GM23248 (cell line): ENCODE measurements around the gene RALBP1. TPM values are rescaled to one million over a fixed set of nuclear protein-coding genes. Genes with fewer than 3 reads are reported as not detected.

Experiments used
- DNase-seq: peaks from one replicate; pipeline ENCODE4 v3.0.0-alpha.2; 2015
- H2AFZ ChIP-seq: fragments of 200-600 bp; sonication (generic); 2 replicates; pipeline ENCODE4 v1.6.1; 2016; ENCODE audit warnings: antibody characterized with exemption
- H3F3A ChIP-seq: fragments of 200-600 bp; sonication (generic); 2 replicates; pipeline ENCODE4 v1.6.1; 2016; ENCODE audit warnings: mild to moderate bottlenecking, antibody characterized with exemption, mixed run types; ENCODE audit not compliant: insufficient read depth
- H3K27ac ChIP-seq: fragments of 200-600 bp; sonication (generic); 2 replicates; pipeline ENCODE4 v1.5.1; 2016; ENCODE audit warnings: mild to moderate bottlenecking
- H3K27me3 ChIP-seq: fragments of 200-600 bp; sonication (generic); replicated peaks from 2 replicates; pipeline ENCODE4 v1.6.1; 2016; ENCODE audit warnings: mild to moderate bottlenecking; ENCODE audit not compliant: insufficient read depth
- H3K36me3 ChIP-seq: fragments of 200-600 bp; sonication (generic); 2 replicates; pipeline ENCODE4 v1.6.1; 2016; ENCODE audit warnings: low read depth, mild to moderate bottlenecking
- H3K4me1 ChIP-seq: fragments of 200-600 bp; sonication (generic); 2 replicates; pipeline ENCODE4 v1.6.1; 2016; ENCODE audit warnings: mild to moderate bottlenecking; ENCODE audit not compliant: insufficient read depth
- H3K4me2 ChIP-seq: fragments of 200-600 bp; sonication (generic); one replicate; pipeline ENCODE4 v1.6.1; 2016; ENCODE audit warnings: mild to moderate bottlenecking; ENCODE audit not compliant: unreplicated experiment
- H3K4me3 ChIP-seq: fragments of 200-600 bp; sonication (generic); 2 replicates; pipeline ENCODE4 v1.5.1; 2016; ENCODE audit warnings: mild to moderate bottlenecking
- H3K79me2 ChIP-seq: fragments of 200-600 bp; sonication (generic); 2 replicates; pipeline ENCODE4 v1.6.1; 2016; ENCODE audit warnings: mild to moderate bottlenecking; ENCODE audit not compliant: insufficient read depth
- H3K9ac ChIP-seq: fragments of 200-600 bp; sonication (generic); 2 replicates; pipeline ENCODE4 v1.6.1; 2016; ENCODE audit warnings: mild to moderate bottlenecking
- H3K9me2 ChIP-seq: fragments of 200-600 bp; sonication (generic); 2 replicates; pipeline ENCODE4 v1.6.1; 2016; ENCODE audit warnings: mixed run types, mild to moderate bottlenecking, moderate library complexity; ENCODE audit not compliant: insufficient read depth
- H3K9me3 ChIP-seq: fragments of 200-600 bp; sonication (generic); one replicate; pipeline ENCODE4 v1.6.1; 2017; ENCODE audit warnings: low read depth
- H4K20me1 ChIP-seq: fragments of 200-600 bp; sonication (generic); 2 replicates; pipeline ENCODE4 v1.6.0; 2016; ENCODE audit not compliant: insufficient read depth
- EZH2 ChIP-seq: fragments of 200-600 bp; sonication (generic); IDR thresholded peaks from 2 replicates; pipeline ENCODE4 v1.6.1; 2018; ENCODE audit warnings: antibody characterized with exemption, mild to moderate bottlenecking; ENCODE audit not compliant: insufficient read depth, poor library complexity, severe bottlenecking
- EZH2phosphoT487 ChIP-seq: fragments of 200-600 bp; sonication (generic); IDR thresholded peaks from 2 replicates; pipeline ENCODE4 v1.6.1; 2018; ENCODE audit warnings: antibody characterized with exemption, moderate library complexity, mild to moderate bottlenecking, low read depth; ENCODE audit not compliant: insufficient read depth
- WGBS, 2 experiments: methylation state at CpG; one replicate each; pipeline ENCODE4 v1.1.6; 2015 to 2017; ENCODE audit warnings: low lambda C conversion rate in 2 of 2, low coverage in 1 of 2; ENCODE audit errors: missing lambda C conversion rate in 2 of 2; 5-methylcytosine and 5-hydroxymethylcytosine counted together
- in situ Hi-C: fragments of 300-500 bp; cut with MboI; formaldehyde crosslinking; loops from 2 replicates; pipeline ENCODE4 v1.15.0; 2020
- polyA plus RNA-seq: library from polyadenylated mRNA; unstranded; fragments of >200 nt; fragmentation: Nextera tagmentation; extraction: Ambion mirVana; gene quantifications from 2 replicates; pipeline ENCODE4 v1.2.1, GENCODE V29; 2016
- total RNA-seq: library from RNA; depleted of rRNA; stranded (reverse); fragments of >200 nt; shearing (Covaris generic); gene quantifications from 2 replicates; pipeline ENCODE4 v1.2.3, GENCODE V29; 2014

The RALBP1 gene
- total and polyA plus RNA-seq, 2 experiments from 2014 or later: 44.7 to 83.9 TPM

DNA sequence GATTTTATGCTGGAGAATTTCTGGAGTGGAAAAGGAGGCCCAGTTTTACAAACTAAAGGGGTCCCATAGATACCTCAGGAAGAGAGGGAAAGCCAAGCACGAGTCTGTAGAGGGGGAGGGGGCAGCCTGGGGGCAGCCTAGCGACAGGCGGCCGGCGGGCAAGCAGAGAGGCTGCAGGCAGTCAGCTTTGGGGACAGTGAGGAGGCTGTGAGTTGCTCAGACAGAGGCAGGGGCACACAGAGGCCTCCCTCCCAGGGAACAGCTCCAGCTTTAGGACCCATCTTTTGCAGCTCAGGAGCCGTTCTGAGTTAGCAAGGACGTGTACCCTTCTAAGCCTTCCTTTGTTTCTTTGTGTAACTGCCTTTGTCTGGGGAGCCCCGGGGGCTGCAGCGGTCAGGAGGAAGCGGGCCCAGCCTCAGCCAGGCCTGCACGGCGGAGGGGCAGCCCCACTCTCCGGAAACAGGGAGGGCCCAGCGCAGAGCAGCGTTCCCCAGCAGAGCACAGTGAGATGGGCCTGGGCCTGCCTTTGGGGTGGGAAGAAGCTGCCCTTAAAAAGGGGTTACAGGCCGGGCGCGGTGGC lies 41.1 kb upstream of the RALBP1 start:
- H3K9me2 ChIP-seq: no peaks in the 10 kb centered on the region
- no peaks in the 10 kb centered on the region for H3K27me3 ChIP-seq
- no peaks in the 10 kb centered on the region for H3K36me3 ChIP-seq
- H4K20me1 ChIP-seq: no peaks in the 10 kb centered on the region
- TF ChIP-seq EZH2 (no peak), EZH2phosphoT487 (no peak)
- H3K9ac ChIP-seq: no peak overlapping the region
- H3K4me2 ChIP-seq: no peak overlapping the region
- H3F3A ChIP-seq: peaks cover 16% of the 10 kb centered on the region; the same call in 1 of the 2 replicates
- H3K79me2 ChIP-seq: no peaks in the 10 kb centered on the region
- H3K27ac ChIP-seq: no peak overlapping the region
- H3K4me1 ChIP-seq: peaks cover 15% of the 10 kb centered on the region
- no peak overlapping the region for H2AFZ ChIP-seq
- whole genome bisulfite sequencing, 2 experiments: 89 to 91% methylated on average over 13 to 18 of the region's 18 CpGs
- no peaks in the 10 kb centered on the region for H3K9me3 ChIP-seq
- in situ Hi-C loops: no loop called here
- no peak for DNase-seq
- H3K4me3 ChIP-seq: no peak overlapping the region

DNA sequence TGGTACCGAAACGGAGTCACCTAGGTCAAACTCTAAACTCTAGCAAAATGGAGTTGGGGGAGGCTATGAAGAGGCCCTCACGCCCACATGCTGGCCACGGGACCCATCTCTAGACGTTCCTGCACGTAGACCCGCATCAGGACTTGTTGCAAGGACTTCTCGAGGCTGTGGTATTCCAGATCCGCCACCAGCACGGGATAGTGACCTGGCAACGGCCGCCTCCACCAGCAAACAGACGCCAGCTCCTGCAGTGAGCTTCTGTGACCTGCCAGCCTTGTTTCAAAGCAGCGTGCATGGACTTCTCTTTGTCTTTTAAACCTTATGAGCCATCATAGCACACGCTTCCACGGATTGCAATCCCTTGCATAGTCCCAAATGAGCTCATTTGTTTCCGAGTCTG lies 40.3 kb upstream of the RALBP1 start:
- no peak overlapping the region for H3K4me2 ChIP-seq
- no peak overlapping the region for H3K9ac ChIP-seq
- H3K79me2 ChIP-seq: no peaks in the 10 kb centered on the region
- H3F3A ChIP-seq: peaks cover 10% of the 10 kb centered on the region; the same call in 1 of the 2 replicates
- no peak overlapping the region for H3K27ac ChIP-seq
- in situ Hi-C loops: no loop called here
- TF ChIP-seq EZH2: no peak
- WGBS, 2 experiments: 88 to 91% methylated on average over 17 of the region's 17 CpGs
- no peaks in the 10 kb centered on the region for H3K27me3 ChIP-seq
- H3K36me3 ChIP-seq: no peaks in the 10 kb centered on the region
- no peak for DNase-seq
- H3K4me1 ChIP-seq: peaks cover 9% of the 10 kb centered on the region; the same call in 1 of the 2 replicates
- no peaks in the 10 kb centered on the region for H4K20me1 ChIP-seq
- H3K9me3 ChIP-seq: no peaks in the 10 kb centered on the region
- no peaks in the 10 kb centered on the region for H3K9me2 ChIP-seq
- no peak overlapping the region for H2AFZ ChIP-seq
- H3K4me3 ChIP-seq: no peak overlapping the region

- Histone ChIP-seq H3K4me3 (no peak overlapping the region), H4K20me1 (no peaks in the 10 kb centered on the region), H3K27me3 (no peaks in the 10 kb centered on the region), H3K4me2 (peak overlapping the region; percentile 8), H3F3A (peaks cover 10% of the 10 kb centered on the region; the same call in 1 of the 2 replicates), H2AFZ (peak overlapping the region; percentile 68), H3K36me3 (no peaks in the 10 kb centered on the region), H3K79me2 (no peaks in the 10 kb centered on the region), H3K9me2 (no peaks in the 10 kb centered on the region), H3K27ac (0 out of 2 replicates have a peak overlapping the region, but pooled peaks have one; percentile 1), H3K4me1 (peaks cover 9% of the 10 kb centered on the region; the same call in 1 of the 2 replicates), H3K9me3 (no peaks in the 10 kb centered on the region), H3K9ac (no peak overlapping the region)
- WGBS, 2 experiments: 72 to 74% methylated on average over 5 of the region's 5 CpGs
- TF ChIP-seq EZH2phosphoT487: no peak
- no peak for TF ChIP-seq EZH2
- DNase-seq: no peak
- in situ Hi-C loops: no loop called here
Measured at GRCh38 chr18:9436206-9436929, 38.9 kb upstream of the RALBP1 start.

GRCh38 chr18:9437021-9437437 lies 38.3 kb upstream of the RALBP1 start:
- H4K20me1 ChIP-seq: no peaks in the 10 kb centered on the region
- H3K9me2 ChIP-seq: no peaks in the 10 kb centered on the region
- H2AFZ ChIP-seq: peak overlapping the region; percentile 68
- H3K27me3 ChIP-seq: no peaks in the 10 kb centered on the region
- H3K27ac ChIP-seq: peak overlapping the region; percentile 1; the same call in 1 of the 2 replicates
- H3K4me1 ChIP-seq: peaks cover 9% of the 10 kb centered on the region; the same call in 1 of the 2 replicates
- no peaks in the 10 kb centered on the region for H3K79me2 ChIP-seq
- peak overlapping the region; percentile 8 for H3K4me2 ChIP-seq
- H3K9me3 ChIP-seq: no peaks in the 10 kb centered on the region
- TF ChIP-seq EZH2 (no peak), EZH2phosphoT487 (no peak)
- peak; percentile 46 for DNase-seq
- no peak overlapping the region for H3K4me3 ChIP-seq
- no peaks in the 10 kb centered on the region for H3K36me3 ChIP-seq
- WGBS, 2 experiments: 13 to 14% methylated on average over 5 of the region's 5 CpGs
- no peak overlapping the region for H3K9ac ChIP-seq
- H3F3A ChIP-seq: peaks cover 10% of the 10 kb centered on the region; the same call in 1 of the 2 replicates
- in situ Hi-C loops: no loop called here
